HepG2 (cell line): ENCODE results near the gene SPART. TPM values are rescaled to one million over a fixed set of nuclear protein-coding genes. Genes with fewer than 3 reads are reported as not detected.

Experiments
- BHLHE40 ChIP-seq: IDR thresholded peaks from 2 replicates; pipeline ENCODE4 v1.6.1; 2011; ENCODE audit warnings: low read length, improper control_type of control experiment
- CCAR2 ChIP-seq: fragments of 200-400 bp; formaldehyde crosslinking; optimal IDR thresholded peaks from 2 replicates; pipeline ENCODE3; 2018; ENCODE audit warnings: low read depth, mild to moderate bottlenecking, low read length, moderate library complexity
- JDP2 ChIP-seq: sonication (generic); formaldehyde crosslinking; IDR thresholded peaks from 2 replicates; pipeline ENCODE4 v1.8.1; 2022; ENCODE audit warnings: missing genetic modification reagents, borderline replicate concordance
- KAT2B ChIP-seq: fragments of 150-350 bp; IDR thresholded peaks from 2 replicates; pipeline ENCODE4 v1.6.1; 2014; ENCODE audit warnings: low read depth, low read length, borderline replicate concordance
- NFYB ChIP-seq: sonication (generic); formaldehyde crosslinking; IDR thresholded peaks from 2 replicates; pipeline ENCODE4 v1.4.0; 2020; ENCODE audit warnings: missing genetic modification reagents
- PATZ1 ChIP-seq: sonication (generic); formaldehyde crosslinking; IDR thresholded peaks from 2 replicates; pipeline ENCODE4 v1.4.0; 2020; ENCODE audit warnings: missing genetic modification reagents
- PRPF4 ChIP-seq: fragments of 200-400 bp; formaldehyde crosslinking; IDR thresholded peaks from 2 replicates; pipeline ENCODE4 v1.6.1; 2016; ENCODE audit warnings: low read length, low read depth; ENCODE audit not compliant: poor library complexity, severe bottlenecking
- SIN3A ChIP-seq: IDR thresholded peaks from 2 replicates; pipeline ENCODE4 v1.6.1; 2011; ENCODE audit warnings: low read depth, mild to moderate bottlenecking, control low read depth, low read length, borderline replicate concordance
- SKI ChIP-seq: fragments of 450-650 bp; IDR thresholded peaks from one replicate; pipeline ENCODE4 v1.6.1; 2018; ENCODE audit warnings: mild to moderate bottlenecking; ENCODE audit not compliant: partially characterized antibody
- SNAPC5 ChIP-seq: sonication (generic); formaldehyde crosslinking; IDR thresholded peaks from 2 replicates; pipeline ENCODE4 v1.8.1; 2023; ENCODE audit warnings: mild to moderate bottlenecking, missing genetic modification reagents, borderline replicate concordance
- STAG1 ChIP-seq: sonication (generic); formaldehyde crosslinking; IDR thresholded peaks from 2 replicates; pipeline ENCODE4 v1.4.0; 2020; ENCODE audit warnings: missing genetic modification reagents
- TEAD2 ChIP-seq: sonication (generic); formaldehyde crosslinking; IDR thresholded peaks from 2 replicates; pipeline ENCODE4 v1.9.0; 2021; ENCODE audit warnings: missing genetic modification reagents
- THAP7 ChIP-seq: sonication (generic); formaldehyde crosslinking; IDR thresholded peaks from 2 replicates; pipeline ENCODE4 v1.8.1; 2023; ENCODE audit warnings: mild to moderate bottlenecking, missing genetic modification reagents
- TMF1 ChIP-seq: sonication (generic); formaldehyde crosslinking; IDR thresholded peaks from 2 replicates; pipeline ENCODE4 v1.8.1; 2022; ENCODE audit warnings: low read depth, missing genetic modification reagents
- XRCC5 ChIP-seq: fragments of 200-400 bp; formaldehyde crosslinking; optimal IDR thresholded peaks from 2 replicates; pipeline ENCODE3; 2017; ENCODE audit warnings: mild to moderate bottlenecking, low read length
- ZFP36 ChIP-seq: fragments of 150-350 bp; IDR thresholded peaks from 2 replicates; pipeline ENCODE4 v1.6.1; 2018; ENCODE audit warnings: borderline replicate concordance, low read length, low read depth; ENCODE audit not compliant: partially characterized antibody
- ZFX ChIP-seq: sonication (generic); formaldehyde crosslinking; IDR thresholded peaks from 2 replicates; pipeline ENCODE4 v1.4.0; 2020; ENCODE audit warnings: mild to moderate bottlenecking, low read depth, missing genetic modification reagents, moderate library complexity
- ZNF577 ChIP-seq: sonication (generic); formaldehyde crosslinking; IDR thresholded peaks from 2 replicates; pipeline ENCODE4 v1.4.0; 2020; ENCODE audit warnings: mild to moderate bottlenecking, low read depth, missing genetic modification reagents, borderline replicate concordance
- polyA plus RNA-seq, 8 experiments: library from polyadenylated mRNA; depleted of rRNA in 3 of 8; stranded (reverse) in 7 of 8; unstranded in 1 of 8; fragments of >200 nt; fragmentation: Illumina TruSeq in 4 of 8; extraction: Trizol in 4 of 8; gene quantifications; 2 replicates each; pipeline versions ENCODE4 v1.2.1 to v1.2.3, GENCODE V29; 2011 to 2016; ENCODE audit warnings: low read depth in 4 of 8, missing spikeins in 1 of 8, mixed read lengths in 1 of 8; ENCODE audit not compliant: insufficient read depth in 1 of 8
- total RNA-seq, 5 experiments: library from RNA; depleted of rRNA; stranded (reverse); fragments of >200 nt; fragmentation: Illumina TruSeq; extraction: Trizol; gene quantifications; 2 replicates each; pipeline ENCODE4 v1.2.3, GENCODE V29; 2016; ENCODE audit warnings: low read depth in 1 of 5
- TF ChIP-seq, protein P1 (sequence below): sonication (generic); formaldehyde crosslinking; IDR thresholded peaks from 2 replicates; pipeline ENCODE4 v1.5.0; 2020; ENCODE audit warnings: mild to moderate bottlenecking, missing genetic modification reagents, borderline replicate concordance
- TF ChIP-seq, protein P2 (sequence below): sonication (generic); formaldehyde crosslinking; IDR thresholded peaks from 2 replicates; pipeline ENCODE4 v1.8.0; 2022; ENCODE audit warnings: missing genetic modification reagents, low read depth, mild to moderate bottlenecking, borderline replicate concordance
- TF ChIP-seq, protein P3 (sequence below): sonication (generic); formaldehyde crosslinking; IDR thresholded peaks from 2 replicates; pipeline ENCODE4 v1.8.1; 2023; ENCODE audit warnings: mild to moderate bottlenecking, missing genetic modification reagents

Gene SPART
- total and polyA plus RNA-seq, 2 of the 13 experiments (the other 11 are each of a cell fraction or from before 2014, with no cell fraction given) = 8.9 to 28.8 TPM

- TF ChIP-seq, protein P1, sequence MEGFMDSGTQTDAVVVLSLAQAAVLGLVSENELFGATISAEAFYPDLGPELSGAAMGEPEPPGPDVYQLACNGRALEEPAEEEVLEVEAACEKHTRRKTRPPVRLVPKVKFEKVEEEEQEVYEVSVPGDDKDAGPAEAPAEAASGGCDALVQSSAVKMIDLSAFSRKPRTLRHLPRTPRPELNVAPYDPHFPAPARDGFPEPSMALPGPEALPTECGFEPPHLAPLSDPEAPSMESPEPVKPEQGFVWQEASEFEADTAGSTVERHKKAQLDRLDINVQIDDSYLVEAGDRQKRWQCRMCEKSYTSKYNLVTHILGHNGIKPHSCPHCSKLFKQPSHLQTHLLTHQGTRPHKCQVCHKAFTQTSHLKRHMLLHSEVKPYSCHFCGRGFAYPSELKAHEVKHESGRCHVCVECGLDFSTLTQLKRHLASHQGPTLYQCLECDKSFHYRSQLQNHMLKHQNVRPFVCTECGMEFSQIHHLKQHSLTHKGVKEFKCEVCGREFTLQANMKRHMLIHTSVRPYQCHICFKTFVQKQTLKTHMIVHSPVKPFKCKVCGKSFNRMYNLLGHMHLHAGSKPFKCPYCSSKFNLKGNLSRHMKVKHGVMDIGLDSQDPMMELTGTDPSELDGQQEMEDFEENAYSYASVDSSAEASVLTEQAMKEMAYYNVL (CRISPR knock-in tag) = no peak
- TF ChIP-seq KAT2B (no peak), TMF1 (CRISPR knock-in tag) (no peak; the same call in 1 of the 2 replicates), SIN3A (no peak), PRPF4 (no peak), PATZ1 (peak; percentile 74), THAP7 (CRISPR knock-in tag) (no peak), JDP2 (no peak), CCAR2 (no peak), XRCC5 (peak; percentile 87), SKI (no peak), BHLHE40 (peak; percentile 61), NFYB (no peak), STAG1 (CRISPR knock-in tag) (peak; percentile 77), ZFP36 (no peak), TEAD2 (CRISPR knock-in tag) (no peak), ZNF577 (CRISPR knock-in tag) (no peak), ZFX (peak; percentile 32), SNAPC5 (CRISPR knock-in tag) (no peak)
- TF ChIP-seq, protein P2, sequence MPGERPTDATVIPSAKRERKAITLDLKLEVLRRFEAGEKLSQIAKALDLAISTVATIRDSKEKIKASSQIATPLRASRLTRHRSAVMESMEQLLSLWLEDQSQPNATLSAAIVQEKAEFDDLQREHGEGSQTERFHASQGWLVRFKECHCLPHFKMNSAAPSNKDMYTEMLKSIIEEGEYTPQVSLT (CRISPR knock-in tag) = no peak
- TF ChIP-seq, protein P3, sequence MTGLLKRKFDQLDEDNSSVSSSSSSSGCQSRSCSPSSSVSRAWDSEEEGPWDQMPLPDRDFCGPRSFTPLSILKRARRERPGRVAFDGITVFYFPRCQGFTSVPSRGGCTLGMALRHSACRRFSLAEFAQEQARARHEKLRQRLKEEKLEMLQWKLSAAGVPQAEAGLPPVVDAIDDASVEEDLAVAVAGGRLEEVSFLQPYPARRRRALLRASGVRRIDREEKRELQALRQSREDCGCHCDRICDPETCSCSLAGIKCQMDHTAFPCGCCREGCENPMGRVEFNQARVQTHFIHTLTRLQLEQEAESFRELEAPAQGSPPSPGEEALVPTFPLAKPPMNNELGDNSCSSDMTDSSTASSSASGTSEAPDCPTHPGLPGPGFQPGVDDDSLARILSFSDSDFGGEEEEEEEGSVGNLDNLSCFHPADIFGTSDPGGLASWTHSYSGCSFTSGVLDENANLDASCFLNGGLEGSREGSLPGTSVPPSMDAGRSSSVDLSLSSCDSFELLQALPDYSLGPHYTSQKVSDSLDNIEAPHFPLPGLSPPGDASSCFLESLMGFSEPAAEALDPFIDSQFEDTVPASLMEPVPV (CRISPR knock-in tag) = no peak
Observed at GRCh38 chr13:36346222-36347083, at the start of gene SPART (continued).
